ENCODE data around the gene AOX1. TPM values are rescaled to one million over a fixed set of nuclear protein-coding genes. Genes with fewer than 3 reads are reported as not detected.
"Not testable (repeated sequence)": the region's sequence is repeated elsewhere in the genome, so short reads cannot be mapped to it uniquely, and the experiment has no call there.

AOX1 gene
- total RNA-seq, 1 experiment from 2014 or later, result not detected

GRCh38 chr2:200658278-200658864 lies 72.6 kb downstream of the AOX1 start:
- DNase-seq (ENCODE audit: low spot score), result peak; percentile 4

GRCh38 chr2:200659410-200659809 lies 73.6 kb downstream of the AOX1 start:
- in situ Hi-C loops (cut with HindIII; ENCODE audit: low sequenced_read_pairs), result no loop called here
- no peak for DNase-seq (ENCODE audit: low spot score)

More at GRCh38 chr2:200658278-200658864, 72.6 kb downstream of the AOX1 start:
- in situ Hi-C loops (cut with HindIII; ENCODE audit: low sequenced_read_pairs), result no loop called here

GRCh38 chr2:200661477-200661876 lies 75.7 kb downstream of the AOX1 start:
- in situ Hi-C loops (cut with HindIII; ENCODE audit: low sequenced_read_pairs), result no loop called here

GRCh38 chr2:200662727-200663126 lies 76.9 kb downstream of the AOX1 start:
- no peak for DNase-seq (ENCODE audit: low spot score)
- in situ Hi-C loops (cut with HindIII; ENCODE audit: low sequenced_read_pairs), result no loop called here

More at GRCh38 chr2:200661477-200661876, 75.7 kb downstream of the AOX1 start:
- no peak for DNase-seq (ENCODE audit: low spot score)

GRCh38 chr2:200664770-200665494 lies 79.1 kb downstream of the AOX1 start:
- in situ Hi-C loops (cut with HindIII; ENCODE audit: low sequenced_read_pairs), result no loop called here
- DNase-seq (ENCODE audit: low spot score), result no peak

- in situ Hi-C loops (cut with HindIII; ENCODE audit: low sequenced_read_pairs), result no loop called here
- no peak for DNase-seq (ENCODE audit: low spot score)
These were observed 80.0 kb downstream of the AOX1 start for GRCh38 chr2:200665626-200666453.

- DNase-seq (ENCODE audit: low spot score), result no peak
- in situ Hi-C loops (cut with HindIII; ENCODE audit: low sequenced_read_pairs), result no loop called here
These were observed 81.6 kb downstream of the AOX1 start for GRCh38 chr2:200667413-200667812.

GRCh38 chr2:200668478-200668877 lies 82.7 kb downstream of the AOX1 start:
- in situ Hi-C loops (cut with HindIII; ENCODE audit: low sequenced_read_pairs), result no loop called here
- no peak for DNase-seq (ENCODE audit: low spot score)

- DNase-seq (ENCODE audit: low spot score), result no peak
- in situ Hi-C loops (cut with HindIII; ENCODE audit: low sequenced_read_pairs), result no loop called here
These were observed 83.5 kb downstream of the AOX1 start for GRCh38 chr2:200669308-200669707.

- DNase-seq (ENCODE audit: low spot score), result no peak
- in situ Hi-C loops (cut with HindIII; ENCODE audit: low sequenced_read_pairs), result no loop called here
These were observed 84.5 kb downstream of the AOX1 start for GRCh38 chr2:200670313-200670712.

- no peak for DNase-seq (ENCODE audit: low spot score)
- in situ Hi-C loops (cut with HindIII; ENCODE audit: low sequenced_read_pairs), result no loop called here
These were observed 84.9 kb downstream of the AOX1 start for GRCh38 chr2:200670751-200671150.

GRCh38 chr2:200673191-200673590 lies 87.4 kb downstream of the AOX1 start:
- in situ Hi-C loops (cut with HindIII; ENCODE audit: low sequenced_read_pairs), result no loop called here
- no peak for DNase-seq (ENCODE audit: low spot score)

GRCh38 chr2:200674837-200675236 lies 89.0 kb downstream of the AOX1 start:
- in situ Hi-C loops (cut with HindIII; ENCODE audit: low sequenced_read_pairs), result no loop called here
- no peak for DNase-seq (ENCODE audit: low spot score)

GRCh38 chr2:200677171-200677570 lies 91.4 kb downstream of the AOX1 start:
- in situ Hi-C loops (cut with HindIII; ENCODE audit: low sequenced_read_pairs), result no loop called here
- no peak for DNase-seq (ENCODE audit: low spot score)

GRCh38 chr2:200677721-200678532 lies 92.1 kb downstream of the AOX1 start:
- no peak for DNase-seq (ENCODE audit: low spot score)
- in situ Hi-C loops (cut with HindIII; ENCODE audit: low sequenced_read_pairs), result no loop called here

- in situ Hi-C loops (cut with HindIII; ENCODE audit: low sequenced_read_pairs), result no loop called here
These were observed 93.3 kb downstream of the AOX1 start for GRCh38 chr2:200679127-200679526.

GRCh38 chr2:200679535-200679934 lies 93.7 kb downstream of the AOX1 start:
- DNase-seq (ENCODE audit: low spot score), result no peak
- in situ Hi-C loops (cut with HindIII; ENCODE audit: low sequenced_read_pairs), result no loop called here

More at GRCh38 chr2:200679127-200679526, 93.3 kb downstream of the AOX1 start:
- no peak for DNase-seq (ENCODE audit: low spot score)

GRCh38 chr2:200681697-200682096 lies 95.9 kb downstream of the AOX1 start:
- no peak for DNase-seq (ENCODE audit: low spot score)
- in situ Hi-C loops (cut with HindIII; ENCODE audit: low sequenced_read_pairs), result no loop called here

GRCh38 chr2:200682407-200682806 lies 96.6 kb downstream of the AOX1 start:
- DNase-seq (ENCODE audit: low spot score); in situ Hi-C loops (cut with HindIII; ENCODE audit: low sequenced_read_pairs): not testable (repeated sequence)

Data from G401 (cell line).